IPS-20b (cell line): ENCODE measurements around the gene SASH1.

Source experiments
- H3K27ac ChIP-seq: one replicate; pipeline ENCODE4 v1.5.1; 2013; ENCODE audit warnings: low read length
- H3K27me3 ChIP-seq: 2 replicates; pipeline ENCODE4 v1.6.1; 2013; ENCODE audit warnings: mild to moderate bottlenecking, low read length, inconsistent platforms; ENCODE audit not compliant: insufficient read depth
- H3K36me3 ChIP-seq: 2 replicates; pipeline ENCODE4 v1.6.1; 2013; ENCODE audit warnings: low read depth, mild to moderate bottlenecking, inconsistent platforms, low read length, moderate library complexity; ENCODE audit not compliant: insufficient read depth
- H3K4me1 ChIP-seq: 2 replicates; pipeline ENCODE4 v1.6.1; 2013; ENCODE audit warnings: mild to moderate bottlenecking, control low read depth, inconsistent platforms, low read length, moderate library complexity; ENCODE audit not compliant: insufficient read depth
- H3K4me3 ChIP-seq: 2 replicates; pipeline ENCODE4 v1.5.1; 2013; ENCODE audit warnings: mild to moderate bottlenecking, low read length, inconsistent platforms
- H3K9ac ChIP-seq: 2 replicates; pipeline ENCODE4 v1.6.1; 2013; ENCODE audit warnings: low read depth, mild to moderate bottlenecking, inconsistent platforms, low read length, moderate library complexity
- H3K9me3 ChIP-seq: 2 replicates; pipeline ENCODE4 v1.6.1; 2013; ENCODE audit warnings: mild to moderate bottlenecking, low read depth, low read length, inconsistent platforms; ENCODE audit not compliant: insufficient read depth

SASH1 gene

DNA sequence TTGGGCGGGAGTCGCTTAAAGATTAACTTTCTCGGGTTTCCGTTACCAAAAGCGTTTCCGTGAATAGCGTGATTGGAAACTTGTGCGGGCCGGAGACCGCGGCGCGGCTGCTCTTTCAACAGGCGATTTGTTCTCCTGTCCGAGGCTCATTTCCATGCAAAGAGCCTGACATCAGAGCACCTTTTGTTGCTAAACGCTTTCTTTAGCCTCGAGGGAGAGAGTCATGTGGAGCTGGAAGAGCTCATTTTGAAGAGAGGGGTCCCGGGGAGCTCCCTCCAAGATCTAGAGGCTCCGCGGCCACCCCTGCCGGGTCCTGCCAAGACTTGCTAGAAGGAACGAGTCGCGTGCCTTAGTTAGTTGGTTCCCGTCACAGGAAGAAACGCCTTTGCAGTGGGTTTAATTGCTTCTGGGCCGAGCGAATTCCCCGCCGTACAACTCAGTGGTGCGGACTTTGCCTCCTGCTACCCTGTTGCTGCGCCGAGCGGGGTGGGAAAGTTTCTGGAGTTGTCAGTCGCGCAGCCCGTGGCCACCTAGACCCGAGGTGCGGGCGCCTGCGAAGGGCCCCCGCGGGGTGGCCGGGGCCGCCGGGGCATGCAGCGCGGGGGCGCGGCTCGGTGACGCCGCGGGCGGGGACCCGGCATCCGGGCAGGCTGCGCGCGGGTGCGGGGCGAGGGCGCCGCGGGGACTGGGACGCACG lies at the start of gene SASH1:
Gene SASH1 (plus strand): TSS at position 489 of the 697 bp plus-strand sequence. CDS start 230 bp downstream, outside the sequence.
- no peaks in the 10 kb centered on the region; the same call in 1 of the 2 replicates for H3K27me3 ChIP-seq

DNA sequence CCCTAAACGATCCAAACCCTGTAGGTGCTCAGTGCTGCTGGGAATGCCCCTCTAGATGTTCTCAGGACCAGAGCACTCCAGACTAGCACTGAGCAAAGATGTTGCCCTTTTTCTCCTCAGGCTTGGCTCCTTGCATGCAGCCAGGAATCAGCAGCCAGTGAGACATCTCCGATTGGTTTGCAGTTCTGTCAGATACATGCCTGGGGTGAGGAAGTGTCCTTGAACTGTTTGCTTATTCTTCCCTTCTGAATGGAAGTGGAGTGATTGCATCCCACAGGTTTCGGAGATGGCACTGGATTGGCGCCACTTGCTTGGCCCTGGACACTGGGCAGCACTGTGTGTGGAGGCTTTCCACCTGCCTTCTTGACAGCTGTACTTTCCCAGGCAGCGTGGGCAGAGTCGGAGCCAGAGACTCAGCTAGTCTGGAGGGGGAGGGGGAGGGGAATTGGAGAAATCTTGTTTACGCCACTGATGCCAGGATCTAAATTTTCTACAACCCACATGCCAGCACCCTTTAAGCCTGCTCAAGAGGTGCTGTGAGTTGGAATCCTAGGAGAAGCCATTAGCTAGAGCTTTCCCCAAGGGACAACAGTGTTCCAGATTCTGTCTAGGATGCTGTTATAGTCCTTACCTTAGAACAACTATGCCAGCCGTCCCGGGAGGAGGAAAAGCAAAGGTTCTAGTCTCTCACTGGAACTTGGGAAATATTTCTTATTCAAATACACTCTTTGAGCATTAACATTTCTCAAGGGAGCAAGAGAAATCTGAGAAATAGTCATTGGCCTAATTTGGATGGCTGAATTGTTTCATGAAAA lies 49.2 kb upstream of the SASH1 start:
- Histone ChIP-seq H3K4me3 (no peak overlapping the region), H3K36me3 (no peaks in the 10 kb centered on the region), H3K4me1 (no peaks in the 10 kb centered on the region; the same call in 1 of the 2 replicates), H3K9me3 (no peaks in the 10 kb centered on the region), H3K27ac (no peak overlapping the region), H3K9ac (no peak overlapping the region), H3K27me3 (no peaks in the 10 kb centered on the region)

More for the DNA sequence above, at the start of gene SASH1:
- Histone ChIP-seq H3K9ac (peak within 1 kb of the TSS; percentile 91), H3K36me3 (no peaks in the 10 kb centered on the region), H3K4me3 (peak within 1 kb of the TSS; percentile 98), H3K9me3 (no peaks in the 10 kb centered on the region), H3K4me1 (peaks cover 38% of the 10 kb centered on the region), H3K27ac (peak within 1 kb of the TSS; percentile 92)

DNA sequence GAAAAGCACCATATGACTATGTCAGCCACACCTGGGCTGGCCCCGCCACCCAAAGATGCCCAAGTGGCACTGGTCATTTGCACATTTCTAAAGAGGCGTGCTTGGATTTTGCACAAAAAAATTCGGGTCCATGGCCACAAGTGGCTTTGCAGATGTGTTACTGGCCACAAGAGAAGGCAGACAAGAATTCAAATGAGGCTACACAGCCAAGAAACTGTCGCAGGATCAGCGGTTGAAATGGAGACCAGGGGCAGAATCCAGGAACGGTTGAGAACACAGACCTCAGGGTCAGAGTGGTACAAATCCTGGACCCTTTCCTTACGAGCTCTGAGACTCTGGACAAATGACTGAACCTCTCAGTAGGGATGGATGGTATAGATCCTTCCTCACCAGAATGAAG lies 48.6 kb upstream of the SASH1 start:
- H3K4me1 ChIP-seq = no peaks in the 10 kb centered on the region; the same call in 1 of the 2 replicates
- H3K27ac ChIP-seq = no peak overlapping the region
- no peak overlapping the region for H3K4me3 ChIP-seq
- H3K9ac ChIP-seq = no peak overlapping the region
- H3K36me3 ChIP-seq = no peaks in the 10 kb centered on the region
- H3K9me3 ChIP-seq = no peaks in the 10 kb centered on the region
- no peaks in the 10 kb centered on the region for H3K27me3 ChIP-seq

DNA sequence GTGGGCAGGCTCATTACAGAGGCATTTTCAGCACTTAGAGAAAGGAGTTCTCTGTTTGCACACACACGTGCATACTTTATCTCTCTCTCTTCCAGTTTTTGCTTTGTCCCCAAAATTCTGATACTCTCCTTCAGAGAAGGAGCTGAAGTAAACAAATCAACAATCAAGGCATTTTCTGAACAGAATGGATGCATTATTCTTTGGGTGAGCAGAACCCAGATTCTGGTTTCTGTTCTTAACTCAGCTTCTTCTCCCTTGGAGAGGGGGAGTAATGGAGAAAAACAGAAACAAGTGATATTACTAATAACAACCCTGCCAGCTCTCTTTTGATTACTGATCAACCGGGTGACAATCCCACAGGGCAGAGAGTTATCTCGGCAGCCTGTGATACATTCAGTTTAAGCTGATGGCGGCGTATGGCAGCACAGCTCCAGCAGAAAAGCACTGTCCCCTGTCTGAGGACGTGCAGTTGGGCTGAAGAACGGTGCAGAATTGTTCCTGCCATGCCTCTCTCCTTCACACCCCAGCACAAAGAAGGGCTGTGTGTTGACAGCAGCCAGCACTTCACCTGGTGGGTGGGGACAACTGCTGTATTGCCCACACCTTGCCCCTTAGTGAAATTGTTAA lies 47.3 kb upstream of the SASH1 start:
- no peak overlapping the region for H3K27ac ChIP-seq
- no peaks in the 10 kb centered on the region for H3K36me3 ChIP-seq
- no peak overlapping the region for H3K9ac ChIP-seq
- H3K4me3 ChIP-seq = no peak overlapping the region
- no peaks in the 10 kb centered on the region for H3K9me3 ChIP-seq
- no peaks in the 10 kb centered on the region for H3K27me3 ChIP-seq
- H3K4me1 ChIP-seq = no peaks in the 10 kb centered on the region; the same call in 1 of the 2 replicates

DNA sequence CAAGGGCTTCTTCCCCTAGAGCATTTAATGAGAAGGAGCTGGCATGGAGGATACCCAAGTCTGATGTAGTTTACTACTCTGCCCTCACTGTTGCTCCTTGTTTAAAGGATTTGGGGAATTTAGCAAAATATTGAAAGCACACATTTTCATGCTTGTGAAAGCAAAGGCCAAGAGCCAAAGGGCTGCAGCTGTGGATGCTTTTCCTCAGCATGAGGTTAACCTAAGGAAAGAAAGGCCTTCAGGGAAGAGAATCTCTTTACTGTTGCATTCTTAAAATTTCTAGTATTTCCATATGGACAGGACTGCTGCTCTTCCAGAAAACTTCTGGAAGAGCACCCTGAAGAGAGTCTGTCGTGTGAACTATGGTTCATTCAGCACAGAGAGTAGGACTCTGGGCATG lies 45.9 kb upstream of the SASH1 start:
- Histone ChIP-seq H3K27ac (no peak overlapping the region), H3K27me3 (no peaks in the 10 kb centered on the region), H3K36me3 (no peaks in the 10 kb centered on the region), H3K4me1 (no peaks in the 10 kb centered on the region; the same call in 1 of the 2 replicates), H3K9me3 (no peaks in the 10 kb centered on the region), H3K4me3 (no peak overlapping the region), H3K9ac (no peak overlapping the region)

DNA sequence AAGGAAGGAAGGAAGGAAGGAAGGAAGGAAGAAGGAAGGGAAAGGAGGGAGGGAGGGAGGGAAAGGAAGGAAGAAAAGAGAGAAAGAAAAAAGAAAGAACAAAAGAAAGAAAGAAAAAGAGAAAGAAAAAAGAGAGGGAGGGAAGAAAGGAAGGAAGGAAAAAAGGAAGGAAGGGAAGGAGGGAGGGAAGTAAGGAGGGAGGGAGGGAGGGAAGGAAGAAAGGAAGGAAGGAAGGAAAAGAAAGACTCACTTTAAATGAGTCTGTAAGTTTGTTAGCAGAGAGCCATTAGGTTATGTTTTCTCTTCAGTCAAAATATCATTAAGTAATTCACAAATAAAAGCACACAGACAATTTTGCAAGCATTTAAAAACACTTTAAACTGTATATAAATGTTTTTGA lies 44.0 kb upstream of the SASH1 start:
- Histone ChIP-seq H3K36me3 (no peaks in the 10 kb centered on the region), H3K27ac (no peak overlapping the region), H3K4me1 (no peaks in the 10 kb centered on the region), H3K9ac (no peak overlapping the region), H3K27me3 (no peaks in the 10 kb centered on the region), H3K4me3 (no peak overlapping the region), H3K9me3 (no peaks in the 10 kb centered on the region)

DNA sequence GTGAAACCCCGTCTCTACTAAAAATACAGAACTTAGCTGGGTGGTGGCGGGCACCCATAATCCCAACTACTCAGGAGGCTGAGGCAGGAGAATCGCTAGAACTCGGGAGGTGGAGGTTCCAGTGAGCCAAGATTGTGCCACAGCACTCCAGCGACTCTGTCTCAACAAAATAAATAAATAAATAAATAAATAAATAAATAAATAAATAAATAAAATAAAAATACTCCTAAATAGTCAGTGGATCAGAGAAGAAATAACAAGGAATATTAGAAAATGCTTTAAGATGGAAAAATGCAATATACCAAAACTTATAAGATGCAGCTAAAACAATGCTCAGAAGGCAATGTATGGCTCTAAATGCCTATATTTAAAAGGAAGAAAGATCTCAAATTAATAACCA lies 39.0 kb upstream of the SASH1 start:
- no peaks in the 10 kb centered on the region for H3K27me3 ChIP-seq
- H3K4me3 ChIP-seq = no peak overlapping the region
- H3K36me3 ChIP-seq = no peaks in the 10 kb centered on the region
- H3K4me1 ChIP-seq = no peaks in the 10 kb centered on the region
- H3K9ac ChIP-seq = no peak overlapping the region
- no peak overlapping the region for H3K27ac ChIP-seq
- H3K9me3 ChIP-seq = no peaks in the 10 kb centered on the region

DNA sequence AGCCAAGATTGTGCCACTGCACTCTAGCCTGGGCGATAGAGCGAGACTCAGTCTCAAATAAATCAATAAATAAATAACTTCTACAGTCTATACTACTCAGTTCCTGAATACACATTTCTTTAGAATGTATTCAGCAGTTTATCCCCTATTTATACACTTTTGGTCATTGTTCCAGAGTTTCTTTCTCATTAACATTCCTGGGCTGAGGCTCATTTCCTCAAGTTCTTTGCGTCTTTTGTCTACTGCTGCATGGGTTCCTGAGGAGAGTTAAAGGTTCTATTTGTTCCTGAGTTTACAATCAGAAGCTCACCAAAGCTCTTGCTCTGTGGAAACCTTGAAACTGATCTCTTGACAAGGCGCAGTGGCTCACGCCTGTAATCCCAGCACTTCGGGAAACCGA lies 37.7 kb upstream of the SASH1 start:
- Histone ChIP-seq H3K27ac (no peak overlapping the region), H3K36me3 (no peaks in the 10 kb centered on the region), H3K9ac (no peak overlapping the region), H3K9me3 (no peaks in the 10 kb centered on the region), H3K4me3 (no peak overlapping the region), H3K4me1 (no peaks in the 10 kb centered on the region), H3K27me3 (no peaks in the 10 kb centered on the region)

DNA sequence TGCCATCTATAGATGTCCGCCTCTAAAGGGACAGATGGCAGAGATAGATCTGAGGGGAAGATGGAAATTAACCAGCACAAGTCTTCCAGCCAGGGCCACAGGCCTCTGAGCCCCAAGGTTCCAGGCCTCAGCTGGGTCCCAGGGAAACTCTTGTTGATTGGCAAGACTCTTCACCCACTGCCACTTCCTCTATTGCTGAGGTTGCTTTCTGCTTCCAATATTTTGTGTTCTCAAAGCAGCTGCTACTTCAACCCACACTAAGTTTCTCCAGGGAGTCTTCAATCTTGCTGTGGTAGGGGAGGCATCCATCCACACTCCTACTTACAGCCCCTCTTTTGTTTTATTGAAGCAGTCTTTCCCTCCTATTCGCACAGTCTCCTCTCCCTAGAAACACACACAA lies 36.4 kb upstream of the SASH1 start:
- Histone ChIP-seq H3K27me3 (no peaks in the 10 kb centered on the region), H3K4me1 (no peaks in the 10 kb centered on the region), H3K9ac (no peak overlapping the region), H3K36me3 (no peaks in the 10 kb centered on the region), H3K9me3 (no peaks in the 10 kb centered on the region), H3K27ac (no peak overlapping the region), H3K4me3 (no peak overlapping the region)

DNA sequence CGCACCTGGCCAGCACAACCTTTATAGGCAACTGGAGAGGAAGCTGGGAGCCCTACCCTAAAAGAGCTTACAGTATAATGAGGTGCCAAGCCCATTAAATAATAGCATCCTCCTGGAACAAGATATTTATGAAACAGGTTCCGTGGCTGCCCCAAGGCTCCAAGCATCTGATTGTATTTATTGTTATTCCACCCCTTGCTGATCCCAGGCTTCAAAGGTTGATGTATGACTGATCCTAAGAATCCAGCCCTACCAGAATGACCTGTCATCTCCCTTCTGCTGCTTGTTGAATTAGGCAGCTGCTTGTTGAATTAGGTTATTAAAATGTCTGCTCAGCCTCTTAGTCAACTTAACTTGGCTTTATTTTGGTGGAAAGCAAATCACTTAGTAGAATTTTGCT lies 35.2 kb upstream of the SASH1 start:
- no peaks in the 10 kb centered on the region for H3K27me3 ChIP-seq
- no peak overlapping the region for H3K9ac ChIP-seq
- no peaks in the 10 kb centered on the region for H3K4me1 ChIP-seq
- H3K27ac ChIP-seq = no peak overlapping the region
- no peaks in the 10 kb centered on the region for H3K36me3 ChIP-seq
- H3K9me3 ChIP-seq = no peaks in the 10 kb centered on the region
- no peak overlapping the region for H3K4me3 ChIP-seq

DNA sequence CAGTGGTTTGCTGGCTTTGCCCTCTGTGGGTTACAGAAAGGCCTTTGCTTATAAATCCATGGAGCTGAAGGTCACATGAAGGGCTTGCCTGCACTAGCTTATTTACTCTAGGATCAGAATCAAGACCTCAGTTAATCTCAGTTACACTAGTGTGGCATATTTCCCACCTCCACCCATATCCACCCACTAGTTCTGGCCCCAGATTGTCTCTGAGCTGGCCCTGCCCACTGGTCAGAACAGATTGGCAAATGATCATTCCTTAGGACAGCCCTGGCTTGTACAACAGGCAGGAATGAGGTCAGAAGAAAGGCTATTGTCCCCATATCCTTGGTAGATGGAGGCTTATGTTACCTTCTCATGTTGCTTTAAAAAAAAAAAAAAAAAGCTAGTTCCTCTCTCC lies 33.3 kb upstream of the SASH1 start:
- no peaks in the 10 kb centered on the region for H3K27me3 ChIP-seq
- no peaks in the 10 kb centered on the region for H3K36me3 ChIP-seq
- no peaks in the 10 kb centered on the region for H3K9me3 ChIP-seq
- no peak overlapping the region for H3K27ac ChIP-seq
- peaks cover 4% of the 10 kb centered on the region; the same call in 1 of the 2 replicates for H3K4me1 ChIP-seq
- H3K4me3 ChIP-seq = no peak overlapping the region
- H3K9ac ChIP-seq = no peak overlapping the region
